Central memory CD4-positive, alpha-beta T cell (primary cell): ENCODE results near the gene RNF166.

Source experiments
- DNase-seq: peaks from one replicate; pipeline ENCODE4 v3.0.0; 2022

The RNF166 gene

DNA sequence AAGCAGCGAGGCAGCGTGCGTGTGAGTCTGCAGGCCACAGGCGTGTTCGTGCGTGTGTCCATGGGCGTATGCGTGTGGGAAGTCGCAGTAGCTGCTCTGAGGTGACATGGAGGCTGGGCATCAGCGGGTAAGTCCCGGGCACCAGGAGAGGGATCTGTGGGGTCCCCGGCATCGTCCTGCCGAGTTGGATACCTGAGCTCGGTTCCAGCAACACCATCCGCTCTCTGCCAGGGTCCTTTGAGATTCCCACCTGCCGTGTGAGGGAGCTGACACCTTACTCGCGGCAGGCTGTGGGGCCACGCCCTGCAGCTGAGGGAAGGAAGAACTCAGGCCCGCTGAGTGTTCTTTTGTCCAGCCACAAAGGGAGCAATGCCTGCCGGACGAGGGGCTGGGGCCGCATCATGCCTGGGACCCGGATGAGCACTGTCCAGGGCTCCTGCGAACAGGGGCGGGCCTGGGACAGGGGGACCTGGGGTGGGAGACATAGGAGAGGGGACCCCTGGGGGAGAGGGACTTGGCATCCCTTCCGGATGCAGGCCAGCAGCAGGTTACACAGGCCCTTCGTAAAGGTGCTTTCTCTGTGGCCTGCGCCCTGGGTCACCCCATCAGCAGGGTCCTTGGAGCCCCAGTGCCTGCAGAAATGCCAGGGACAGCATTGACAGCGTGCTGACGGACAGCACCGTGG, 14.9 kb downstream of the RNF166 start:
- DNase-seq, result no peak

DNA sequence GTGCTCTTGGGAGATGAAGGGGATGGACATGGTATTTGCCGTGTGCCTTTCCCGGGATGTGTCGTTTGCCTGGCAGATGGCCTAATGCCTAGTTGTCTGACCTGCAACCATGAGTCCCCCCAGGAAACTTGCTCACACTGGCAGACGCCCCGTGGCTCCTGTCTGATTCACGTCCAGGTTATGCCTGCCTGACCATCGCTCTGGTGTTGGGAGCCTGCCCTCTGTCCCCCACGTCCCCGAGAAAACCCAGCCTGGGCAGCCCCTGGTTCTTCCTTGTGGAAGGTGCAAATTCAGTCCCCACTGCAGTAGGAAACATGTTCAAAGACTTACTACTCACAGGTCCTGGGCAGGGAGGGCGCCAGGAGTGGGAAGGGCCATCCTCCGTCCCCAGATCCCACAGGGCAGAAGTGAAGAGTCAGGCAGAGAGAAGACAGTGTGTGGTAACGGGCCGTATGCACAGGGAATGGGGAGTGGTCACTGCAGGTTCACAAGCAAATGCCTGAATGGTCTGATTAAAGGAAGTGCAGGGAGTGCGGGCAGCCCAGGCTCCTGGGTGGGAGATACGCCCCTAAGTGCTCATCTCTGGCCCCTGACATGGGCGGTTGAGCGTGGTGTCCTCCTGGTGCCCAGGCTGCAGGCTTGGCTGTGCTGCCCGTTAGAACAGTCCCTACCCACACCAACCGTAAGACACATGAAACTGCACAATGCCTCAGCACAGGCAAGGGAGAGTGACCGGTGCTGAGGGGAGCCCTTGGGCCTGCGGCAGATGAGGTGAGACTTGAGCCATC, 15.7 kb downstream of the RNF166 start:
- no peak for DNase-seq

DNA sequence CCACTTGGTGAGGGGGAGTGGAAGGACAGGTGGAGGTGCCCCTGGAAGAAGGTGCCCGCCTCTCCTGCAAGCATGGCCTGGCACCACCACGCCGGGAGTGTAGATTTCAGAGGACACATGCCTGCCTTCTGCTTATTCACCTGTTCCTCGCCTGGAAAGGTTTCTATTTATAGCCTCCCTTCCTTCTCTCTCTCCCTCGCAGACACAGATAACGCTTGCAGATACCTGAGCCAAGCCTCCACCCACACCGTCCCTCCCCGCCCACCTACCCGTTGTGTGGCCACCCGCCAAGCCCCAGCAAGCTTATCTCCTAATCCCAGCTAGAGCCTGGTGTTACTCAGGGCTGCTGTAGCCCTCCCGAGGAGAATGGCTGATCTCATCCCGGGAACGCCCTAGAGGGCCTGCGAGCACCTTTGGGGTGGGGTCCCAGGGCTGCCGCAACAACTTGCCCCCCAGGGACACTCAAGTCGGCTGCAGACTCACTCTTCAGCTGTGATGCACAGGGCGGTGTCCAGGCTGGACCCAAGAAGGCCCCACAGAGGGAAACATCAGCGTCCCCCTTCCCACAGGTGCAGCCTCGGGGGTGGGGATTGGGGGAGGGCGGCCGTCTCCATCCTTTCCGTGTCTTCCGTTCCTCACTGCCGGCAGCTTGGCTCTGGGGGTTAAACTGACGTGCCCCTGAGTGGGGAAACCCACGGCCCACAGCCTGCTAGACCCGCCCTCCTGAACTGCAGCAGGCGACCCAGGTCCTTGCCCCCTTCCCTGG, 18.0 kb downstream of the RNF166 start:
- DNase-seq, result no peak

DNA sequence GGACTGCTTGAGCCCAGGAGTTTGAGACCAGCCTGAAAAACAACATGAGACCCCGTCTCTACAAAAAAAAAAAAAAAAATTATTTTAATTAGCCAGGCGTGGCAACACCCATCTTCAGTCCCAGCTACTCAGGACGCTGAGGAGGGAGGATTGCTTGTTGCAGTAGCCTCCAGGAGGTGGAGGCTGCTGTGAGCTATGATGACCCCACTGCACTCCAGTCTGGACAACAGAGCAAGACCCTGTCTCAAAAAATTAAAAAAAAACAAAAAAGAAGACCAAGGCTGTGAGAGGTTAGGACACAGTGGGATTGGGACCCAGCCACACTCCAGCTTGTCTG, 18.6 kb downstream of the RNF166 start:
- DNase-seq, result no peak

DNA sequence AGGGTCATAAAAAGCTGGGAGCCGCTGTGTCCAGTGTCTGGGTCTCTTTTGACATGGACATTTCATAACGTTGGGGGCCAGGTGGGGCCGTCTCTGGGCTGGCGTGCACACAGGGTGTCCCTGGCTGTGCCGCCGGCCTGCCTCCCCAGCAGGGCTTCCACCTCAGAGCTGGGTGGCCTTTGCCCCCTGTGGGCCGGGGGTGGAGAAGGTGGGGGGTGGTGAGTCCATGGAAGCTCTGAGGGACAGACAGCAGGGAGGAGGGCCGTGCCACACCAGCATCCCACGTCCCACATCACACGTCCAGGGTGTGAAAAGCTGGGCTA, 19.0 kb downstream of the RNF166 start:
- DNase-seq, result no peak

DNA sequence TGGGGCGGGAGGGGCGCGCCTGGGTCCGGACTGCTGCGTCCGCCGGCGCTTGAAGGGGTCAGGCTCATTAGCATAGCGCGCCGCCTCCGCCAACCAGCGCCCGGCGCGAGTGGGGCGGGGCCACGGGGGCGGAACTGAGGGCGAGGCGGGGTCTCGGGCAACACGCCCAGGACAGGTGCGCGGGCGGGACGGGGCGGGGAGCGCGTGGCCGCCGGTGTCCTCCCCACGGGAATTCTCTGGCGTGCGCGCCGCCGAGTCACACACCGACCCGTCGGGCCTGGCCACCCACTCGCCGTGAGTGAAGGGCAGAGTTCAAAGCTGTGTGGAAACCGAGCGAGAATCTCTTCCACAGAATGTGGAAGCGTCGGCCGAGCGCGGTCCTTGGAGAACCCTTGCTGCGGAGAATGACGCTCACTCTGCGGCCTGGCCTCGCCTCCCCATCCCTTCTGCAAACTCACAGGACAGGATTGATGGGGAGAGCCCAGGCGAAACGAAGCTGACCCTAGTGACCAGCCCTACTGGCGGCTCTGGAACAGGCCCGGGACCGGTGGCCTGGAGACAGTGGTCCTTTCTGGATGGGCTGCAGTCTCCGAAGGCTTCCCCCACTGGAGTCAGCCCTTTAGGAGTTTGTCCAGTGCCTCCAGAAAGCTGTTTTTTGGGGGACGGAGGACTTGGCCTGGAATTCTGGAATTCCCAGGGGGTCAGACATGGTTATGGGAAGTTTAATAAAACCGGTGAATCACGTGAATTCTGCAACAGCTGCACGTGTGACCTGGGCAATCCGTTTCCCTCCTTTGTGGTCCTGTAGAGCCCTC, 19.6 kb downstream of the RNF166 start, which contains the start of gene SNAI3:
Gene SNAI3 (minus strand): TSS at position 69 of the 815 bp plus-strand sequence. CDS start 101 bp downstream, outside the sequence.
- DNase-seq, result peak; percentile 78

DNA sequence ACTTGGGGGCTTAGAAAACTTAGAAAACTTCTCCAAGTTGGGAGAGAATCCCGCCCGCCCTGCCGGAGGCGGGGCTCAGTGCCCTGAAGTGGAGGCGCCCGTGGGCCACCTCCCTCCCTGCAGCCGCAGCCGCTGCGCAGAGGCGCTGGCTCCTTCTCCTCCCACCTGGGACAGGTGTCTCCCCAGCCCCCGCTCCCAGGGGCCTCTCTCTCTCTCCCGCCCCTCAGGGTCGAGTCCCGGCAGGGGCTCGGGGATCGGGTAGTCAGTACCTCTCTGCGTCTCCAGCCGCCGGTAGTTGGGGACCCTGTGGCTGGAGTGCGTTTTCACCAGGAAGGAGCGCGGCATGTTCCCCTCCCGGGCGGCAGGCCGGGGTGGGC, 20.2 kb downstream of the RNF166 start:
- DNase-seq, result peak; percentile 53

DNA sequence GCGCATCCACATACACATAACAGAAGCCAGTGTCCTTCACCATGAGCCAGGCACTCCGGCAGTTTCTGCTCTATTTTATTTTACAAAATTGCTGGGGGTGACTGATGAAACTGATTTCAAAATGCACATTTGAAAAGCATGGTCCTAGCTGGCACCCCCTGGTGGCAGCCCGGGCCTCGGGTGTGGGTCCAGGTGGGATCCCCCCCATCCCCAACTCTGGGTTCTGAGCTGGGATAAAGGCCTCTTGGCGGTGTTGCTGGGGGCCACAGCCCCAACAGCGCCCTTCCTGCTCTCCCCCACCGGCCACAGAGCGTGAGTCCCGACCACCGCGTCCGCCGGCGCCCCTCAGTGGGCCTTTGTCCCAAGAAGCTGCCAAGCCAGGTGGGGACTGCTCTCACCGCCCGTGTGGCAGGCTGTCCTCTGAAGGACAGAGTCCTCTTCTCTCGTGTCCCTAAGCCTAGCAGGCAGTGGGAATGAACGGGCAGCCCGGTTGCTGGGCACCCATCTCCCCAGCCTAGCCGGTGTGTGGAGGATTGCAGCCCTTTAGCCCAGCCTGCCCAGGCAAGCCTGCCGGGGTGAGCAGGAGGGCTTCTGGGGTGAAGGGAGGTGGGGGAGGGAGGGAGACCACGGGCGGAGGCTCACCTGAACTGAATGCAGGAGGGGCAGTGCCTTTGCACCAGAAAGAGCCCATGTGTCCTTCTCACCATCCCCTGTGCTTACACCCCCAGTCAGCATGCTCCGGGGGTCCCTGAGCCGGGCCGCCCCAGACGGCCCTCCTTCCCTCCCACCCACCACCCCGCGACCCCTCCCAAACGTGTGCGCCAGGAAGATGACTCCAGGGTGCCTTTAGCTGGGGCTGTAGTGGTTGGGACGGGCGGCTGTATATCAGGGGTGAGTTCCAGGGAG, 20.8 kb downstream of the RNF166 start:
- no peak for DNase-seq

DNA sequence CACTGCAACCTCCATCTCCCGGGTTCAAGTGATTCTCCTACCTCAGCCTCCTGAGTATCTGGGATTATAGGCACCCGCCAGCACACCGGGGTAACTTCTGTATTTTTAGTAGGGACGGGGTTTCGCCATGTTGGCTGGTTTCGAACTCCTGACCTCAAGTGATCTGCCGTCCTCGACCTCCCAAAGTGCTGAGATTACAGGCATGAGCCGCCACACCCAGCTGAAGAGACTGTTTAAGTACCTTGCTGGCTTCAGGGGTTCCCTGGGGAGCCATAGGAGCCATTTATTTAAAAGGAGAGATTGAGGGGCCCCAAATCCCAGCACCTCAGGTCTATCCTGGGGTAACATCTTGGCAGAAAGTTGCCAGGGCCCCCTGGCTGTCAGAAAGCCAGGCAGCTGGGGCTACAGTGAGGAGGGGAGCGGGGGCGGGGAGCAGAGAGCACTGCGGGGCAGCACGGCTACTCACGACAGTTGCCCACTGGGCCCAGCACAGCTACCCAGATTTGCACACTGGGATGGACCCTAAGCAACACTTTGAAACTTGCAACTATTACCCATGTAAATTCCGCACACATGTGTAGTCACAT, 21.5 kb downstream of the RNF166 start:
- no peak for DNase-seq

DNA sequence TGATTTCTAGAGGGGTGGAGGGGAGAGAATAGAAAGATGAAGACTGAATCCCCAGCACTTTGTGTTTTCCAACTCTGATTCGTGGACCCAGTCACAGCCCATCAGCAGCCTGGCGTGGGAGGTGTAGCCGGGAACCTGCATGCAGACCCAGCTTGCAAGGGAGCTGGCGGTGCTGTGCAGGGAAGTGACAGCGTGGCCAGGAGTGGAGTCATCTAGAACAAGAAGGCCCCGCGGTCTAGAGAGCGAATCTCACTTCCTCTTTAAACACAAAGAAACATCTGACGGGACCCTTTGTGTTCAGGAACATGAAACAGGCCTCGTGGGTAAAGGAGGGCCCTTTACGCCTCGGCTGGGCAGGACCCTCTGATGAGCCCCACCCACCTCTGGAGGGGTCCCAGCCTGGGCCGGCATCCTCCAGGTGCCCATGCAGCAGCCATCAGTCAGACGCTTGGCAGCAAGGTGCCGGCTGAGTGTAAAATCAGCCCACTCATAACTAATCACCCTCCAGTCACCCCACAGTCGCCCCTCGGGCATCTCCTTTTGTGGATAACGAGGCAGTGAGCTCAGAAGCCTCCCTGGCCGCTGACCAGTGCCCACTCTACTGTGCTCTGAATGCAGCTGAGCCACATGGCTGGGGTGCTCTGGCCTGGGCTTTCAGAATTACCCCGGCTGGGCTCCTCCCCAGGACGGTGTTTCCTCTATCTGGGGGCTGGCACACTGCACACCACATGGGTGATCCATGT, 24.3 kb downstream of the RNF166 start:
- peak; percentile 55 for DNase-seq

DNA sequence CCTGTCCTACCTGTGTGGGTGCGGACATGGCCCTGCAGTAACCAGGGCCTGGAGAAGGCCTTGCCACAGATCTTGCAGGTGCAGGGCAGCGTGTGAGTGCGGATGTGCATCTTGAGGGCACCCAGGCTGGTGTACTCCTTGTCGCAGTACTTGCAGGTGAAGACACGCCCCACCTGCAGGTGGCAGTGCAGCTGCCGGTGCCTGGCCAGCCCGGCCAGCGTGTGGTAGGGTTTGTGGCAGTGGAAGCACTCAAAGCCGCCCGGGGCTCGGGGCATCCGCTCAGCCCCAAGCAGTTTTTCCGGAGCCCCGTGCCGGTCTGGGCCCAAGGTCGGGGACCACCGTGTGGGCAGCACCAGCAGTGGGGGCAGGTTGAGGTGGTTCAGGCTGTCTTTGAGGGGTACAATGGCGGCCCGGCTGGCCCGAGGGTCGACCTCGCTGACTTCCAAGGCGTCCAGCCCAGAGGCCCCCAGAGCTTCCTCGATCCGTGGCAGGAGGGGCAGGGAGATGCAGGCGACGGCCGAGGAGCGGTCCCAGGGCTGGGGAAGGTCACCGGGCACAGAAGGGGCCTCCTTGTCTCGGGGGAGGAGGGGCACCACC, 25.0 kb downstream of the RNF166 start:
- no peak for DNase-seq

DNA sequence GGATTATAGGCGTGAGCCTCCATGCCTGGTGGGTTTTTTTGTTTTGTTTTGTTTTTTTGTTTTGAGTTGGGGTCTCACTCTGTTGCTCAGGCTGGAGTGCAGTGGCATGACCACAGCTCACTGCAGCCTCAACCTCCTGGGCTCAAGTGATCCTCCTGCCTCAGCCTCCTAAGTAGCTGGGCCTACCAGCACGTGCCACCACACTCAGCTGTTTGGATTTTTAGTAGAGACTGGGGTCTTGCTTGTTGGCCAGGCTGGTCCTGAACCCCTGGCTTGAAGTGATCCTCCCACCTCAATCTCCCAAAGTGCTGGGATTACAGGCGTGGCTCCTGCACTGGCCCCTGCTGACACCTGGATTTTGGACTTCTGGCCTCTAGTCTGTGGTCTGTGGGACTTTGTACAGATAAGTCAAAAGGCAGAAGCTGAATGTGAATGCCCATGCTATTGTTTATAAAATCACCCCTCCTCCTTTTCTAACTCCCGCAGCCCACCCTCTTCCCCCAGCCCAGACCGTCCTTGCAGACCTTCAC, 25.6 kb downstream of the RNF166 start:
- DNase-seq, result no peak

DNA sequence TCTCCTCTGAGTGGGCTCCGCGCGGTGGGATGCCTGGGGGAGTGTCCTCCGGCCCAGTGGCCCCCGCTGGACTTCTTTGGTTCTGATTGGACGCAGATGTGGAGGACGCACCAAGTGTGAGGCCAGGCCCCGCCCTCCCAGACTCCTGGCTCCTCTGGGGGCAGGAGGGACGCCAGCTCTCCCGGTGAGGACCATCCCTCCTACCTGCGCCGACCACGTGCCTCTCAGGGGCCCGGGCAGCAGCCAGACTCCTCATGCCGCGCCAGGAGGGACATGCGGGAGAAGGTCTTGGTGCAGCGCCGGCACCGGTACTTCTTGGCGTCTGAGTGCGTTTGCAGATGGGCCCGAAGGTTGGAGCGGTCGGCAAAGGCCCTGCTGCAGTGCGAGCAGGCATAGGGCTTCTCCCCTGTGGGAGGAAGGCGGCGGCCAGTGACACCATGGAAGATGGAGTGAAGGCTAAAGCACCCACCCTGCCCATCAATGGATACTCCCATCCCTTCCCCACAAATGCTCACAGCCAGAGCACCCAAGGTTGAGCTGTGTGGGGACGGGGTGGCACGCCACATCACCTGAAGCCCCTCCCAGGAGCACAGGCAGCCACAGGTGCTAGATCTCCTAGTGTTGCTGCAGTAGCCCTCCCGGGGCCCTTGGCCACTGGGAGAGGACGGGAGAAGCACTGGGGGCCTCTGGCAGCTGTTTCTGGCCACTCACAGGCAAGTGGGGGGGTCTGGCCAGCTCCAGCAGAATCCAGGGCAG, 27.8 kb downstream of the RNF166 start:
- DNase-seq, result no peak

DNA sequence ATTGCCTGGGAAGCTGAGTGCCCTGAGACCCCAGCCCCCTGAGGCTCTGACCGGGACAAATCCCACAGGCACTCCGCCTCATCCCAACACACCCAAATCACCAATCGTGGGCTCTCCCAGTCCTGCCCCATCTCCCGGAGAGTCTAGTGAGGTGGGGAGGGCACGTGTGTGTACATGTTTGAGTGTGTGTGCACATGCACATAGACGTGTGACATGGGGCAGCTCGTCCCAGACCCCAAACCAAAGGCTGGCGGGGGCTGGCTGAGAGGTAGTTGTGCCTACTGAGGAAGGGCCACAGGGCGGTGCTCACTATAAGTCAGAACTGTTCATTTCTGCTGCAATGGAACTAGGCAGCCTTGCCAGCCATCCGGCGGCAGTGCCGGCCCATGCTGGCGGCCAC, 28.5 kb downstream of the RNF166 start:
- DNase-seq, result no peak

DNA sequence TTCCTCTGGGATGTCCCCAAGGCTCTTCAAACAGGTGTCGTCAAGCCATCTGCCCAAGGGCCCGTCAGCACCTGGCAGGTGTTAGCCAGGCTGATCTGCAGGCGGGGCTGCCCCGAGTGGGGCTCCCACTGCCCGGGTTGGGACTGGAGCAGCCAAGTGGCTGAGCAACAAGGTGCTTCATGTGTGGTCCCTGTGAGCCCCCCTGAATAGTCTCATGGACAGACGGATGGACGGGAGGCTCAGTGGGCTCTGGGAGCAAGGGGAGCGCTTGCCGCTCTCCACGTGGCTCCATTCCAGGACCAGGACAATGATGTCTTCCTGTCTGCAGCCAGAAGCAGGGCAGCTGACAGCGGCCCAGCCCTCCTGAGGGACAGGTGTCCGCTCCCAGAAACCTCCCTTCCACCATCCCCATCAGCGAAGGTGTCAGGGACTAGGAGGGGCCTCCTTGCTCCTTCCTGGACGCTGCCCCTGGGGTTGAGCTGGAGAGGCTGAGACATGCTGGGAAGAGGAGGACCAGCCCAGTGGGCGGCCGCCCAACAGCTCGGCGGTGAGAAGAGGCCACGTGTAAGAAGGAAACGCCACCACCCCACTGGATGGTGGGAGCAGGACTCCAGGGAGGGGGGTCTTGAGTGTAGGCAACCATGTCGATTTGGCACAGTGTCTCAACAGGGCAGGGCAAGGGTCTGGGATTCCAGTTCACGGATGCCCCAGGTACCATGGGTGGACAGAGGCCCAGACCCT, 29.5 kb downstream of the RNF166 start:
- DNase-seq, result no peak

DNA sequence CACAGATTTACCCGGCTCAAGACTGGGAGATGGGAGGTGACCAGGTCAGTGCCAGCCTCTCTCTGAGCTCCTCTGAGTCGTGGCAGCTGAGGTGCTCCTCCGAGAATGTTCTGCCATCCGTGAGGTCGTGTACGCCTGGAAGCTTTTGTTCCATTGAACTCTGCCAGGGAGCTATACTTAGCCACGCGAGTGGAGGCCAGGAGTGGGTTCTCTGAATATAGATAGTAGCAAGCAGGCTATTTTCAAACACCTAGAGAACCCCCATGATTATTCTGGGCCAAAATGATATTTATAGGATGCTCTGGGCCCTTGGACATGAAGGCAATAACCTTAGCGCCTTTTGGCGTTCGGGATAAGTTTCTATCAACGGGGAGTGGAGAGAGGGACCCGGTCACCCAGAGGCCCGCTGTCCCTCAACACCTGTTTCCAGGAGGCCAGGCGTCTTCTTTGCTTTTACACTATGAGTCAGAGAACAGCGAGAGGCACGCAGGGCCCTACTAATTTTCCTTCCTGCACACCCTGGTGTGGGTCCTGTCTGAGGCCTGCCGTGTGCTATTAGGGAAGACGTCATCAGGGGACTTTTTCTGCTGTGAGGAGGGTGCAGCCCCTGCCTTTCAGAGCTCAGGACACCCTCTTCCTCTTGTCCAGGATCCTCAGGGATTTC, 32.4 kb downstream of the RNF166 start:
- DNase-seq, result no peak

DNA sequence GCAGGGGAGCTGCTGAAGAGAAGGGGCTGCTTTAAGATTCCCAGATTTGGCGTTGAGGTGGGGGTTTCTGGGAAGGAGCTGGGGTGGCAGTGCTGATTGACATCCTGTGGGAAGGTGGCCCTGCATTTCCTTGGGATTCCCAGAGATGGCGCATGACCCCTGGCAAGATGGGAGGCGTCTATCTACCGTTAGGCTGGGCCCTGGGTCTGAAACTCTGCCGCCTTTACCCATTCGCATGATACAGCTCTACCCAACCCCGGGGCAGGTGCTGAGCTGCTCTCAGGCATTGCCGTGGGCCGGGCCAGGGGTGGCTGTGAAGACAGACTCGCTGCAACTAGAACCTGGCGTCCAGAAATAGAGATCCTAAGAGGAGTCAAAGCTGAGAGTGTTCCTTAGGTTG, 33.4 kb downstream of the RNF166 start:
- DNase-seq, result no peak

DNA sequence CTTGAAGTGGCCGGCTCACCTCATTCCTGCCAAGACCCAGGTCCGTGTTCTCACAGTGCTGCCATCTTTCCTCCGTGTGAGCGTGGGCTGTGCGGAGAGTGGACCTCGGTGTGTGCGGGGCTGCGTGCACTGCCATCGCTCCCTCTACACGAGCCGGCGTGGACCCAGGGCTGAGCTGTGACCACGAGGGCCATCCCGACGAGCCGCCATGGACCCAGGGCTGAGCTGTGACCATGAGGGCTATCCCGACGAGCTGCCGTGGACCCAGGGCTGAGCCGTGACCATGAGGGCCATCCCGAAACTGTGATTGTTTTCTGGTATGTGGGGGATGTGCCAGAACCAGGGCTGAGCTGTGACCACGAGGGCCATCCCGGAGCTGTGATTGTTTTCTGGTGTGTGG, 34.4 kb downstream of the RNF166 start:
- no peak for DNase-seq
